IMR-90 (cell line): ENCODE results near the gene FPR2. TPM values are rescaled to one million over a fixed set of nuclear protein-coding genes. Genes with fewer than 3 reads are reported as not detected.

Source experiments
- ATAC-seq: fragments of 200-7000 bp; cut with Tn5 transposase; 2 replicates; pipeline ENCODE4 v1.9.1; 2020; ENCODE audit warnings: low read depth, mild to moderate bottlenecking, moderate library complexity
- BruUV-seq: library from RNA; stranded (reverse); fragments of 400-500 nt; replicated peaks from 2 replicates; lab custom pipeline; 2021; lab: Mats Ljungman, UMichigan
- CTCF ChIA-PET: fragments of 300-600 bp; formaldehyde crosslinking; extraction: SDS; loops from one replicate; lab custom pipeline; 2021; ENCODE audit warnings: antibody characterized with exemption; lab: Yijun Ruan, JAX
- POLR2A ChIA-PET: fragments of 300-600 bp; sonication (Branson Sonifier 250); formaldehyde crosslinking; loops from one replicate; lab custom pipeline; 2022; ENCODE audit warnings: antibody characterized with exemption; ENCODE audit not compliant: unreplicated experiment; lab: Charles Lee
- DNase-seq: peaks from one replicate; pipeline ENCODE4 v3.0.0; 2013
- H2AFZ ChIP-seq: replicated peaks from 2 replicates; pipeline ENCODE3; 2013; ENCODE audit warnings: low read length, mild to moderate bottlenecking; ENCODE audit not compliant: poor library complexity
- H2AK5ac ChIP-seq: 2 replicates; pipeline ENCODE4 v1.6.1; 2013; ENCODE audit warnings: low read depth, low read length, inconsistent platforms
- H2AK9ac ChIP-seq: replicated peaks from 2 replicates; pipeline ENCODE3; 2013; ENCODE audit warnings: mild to moderate bottlenecking, low read depth, low read length, moderate library complexity; ENCODE audit not compliant: poor library complexity
- H2BK120ac ChIP-seq: 2 replicates; pipeline ENCODE4 v1.6.1; 2013; ENCODE audit warnings: low read depth, low read length, inconsistent platforms
- H2BK15ac ChIP-seq: 3 replicates; pipeline ENCODE4 v1.6.1; 2013; ENCODE audit warnings: low read depth, low read length, inconsistent platforms
- H2BK20ac ChIP-seq: 2 replicates; pipeline ENCODE4 v1.6.1; 2013; ENCODE audit warnings: low read depth, mild to moderate bottlenecking, inconsistent platforms, low read length, moderate library complexity
- H2BK5ac ChIP-seq: 2 replicates; pipeline ENCODE4 v1.6.1; 2013; ENCODE audit warnings: mild to moderate bottlenecking, low read depth, low read length, inconsistent platforms; ENCODE audit not compliant: poor library complexity, severe bottlenecking
- H3K14ac ChIP-seq: replicated peaks from 2 replicates; pipeline ENCODE4 v1.6.1; 2013; ENCODE audit warnings: low read depth, low read length, inconsistent platforms
- H3K18ac ChIP-seq: 2 replicates; pipeline ENCODE4 v1.6.1; 2013; ENCODE audit warnings: low read depth, low read length, control low read depth
- H3K23ac ChIP-seq: 2 replicates; pipeline ENCODE4 v1.6.1; 2013; ENCODE audit warnings: low read depth, low read length, inconsistent platforms
- H3K27ac ChIP-seq: 2 replicates; pipeline ENCODE4 v1.5.1; 2013; ENCODE audit warnings: mild to moderate bottlenecking, control low read depth, low read length; ENCODE audit not compliant: insufficient read depth
- H3K27me3 ChIP-seq: 2 replicates; pipeline ENCODE4 v1.6.1; 2013; ENCODE audit warnings: low read length; ENCODE audit not compliant: control insufficient read depth, insufficient read depth
- H3K36me3 ChIP-seq: 2 replicates; pipeline ENCODE4 v1.6.1; 2013; ENCODE audit warnings: low read length, mixed read lengths; ENCODE audit not compliant: control insufficient read depth, insufficient read depth
- H3K4ac ChIP-seq: 2 replicates; pipeline ENCODE4 v1.6.1; 2013; ENCODE audit warnings: low read depth, low read length, inconsistent platforms
- H3K4me1 ChIP-seq: 2 replicates; pipeline ENCODE4 v1.6.1; 2013; ENCODE audit warnings: low read length, mixed read lengths; ENCODE audit not compliant: control insufficient read depth, insufficient read depth
- H3K4me2 ChIP-seq: 2 replicates; pipeline ENCODE4 v1.6.1; 2013; ENCODE audit warnings: low read depth, mild to moderate bottlenecking, control low read depth, low read length, moderate library complexity
- H3K4me3 ChIP-seq: 2 replicates; pipeline ENCODE4 v1.5.1; 2013; ENCODE audit warnings: low read depth, mild to moderate bottlenecking, control low read depth, low read length, moderate library complexity; ENCODE audit not compliant: insufficient read depth
- H3K56ac ChIP-seq: 2 replicates; pipeline ENCODE4 v1.6.1; 2013; ENCODE audit warnings: low read length, inconsistent platforms; ENCODE audit not compliant: insufficient read depth; ENCODE audit errors: extremely low read depth
- H3K79me1 ChIP-seq, 2 experiments: 2 replicates each; pipeline ENCODE4 v1.6.1; 2013; ENCODE audit warnings: low read length in 2 of 2, inconsistent platforms in 1 of 2, low read depth in 1 of 2
- H3K9ac ChIP-seq: 2 replicates; pipeline ENCODE4 v1.6.1; 2013; ENCODE audit warnings: low read depth, low read length, control low read depth
- H3K9me1 ChIP-seq: 2 replicates; pipeline ENCODE4 v1.6.1; 2013; ENCODE audit warnings: low read length, inconsistent platforms; ENCODE audit not compliant: insufficient read depth
- H3K9me3 ChIP-seq: 2 replicates; pipeline ENCODE4 v1.6.1; 2013; ENCODE audit warnings: low read length; ENCODE audit not compliant: control insufficient read depth, insufficient read depth
- H4K20me1 ChIP-seq: 2 replicates; pipeline ENCODE4 v1.6.1; 2013; ENCODE audit warnings: low read length, inconsistent platforms; ENCODE audit not compliant: insufficient read depth
- H4K5ac ChIP-seq: 2 replicates; pipeline ENCODE4 v1.6.1; 2013; ENCODE audit warnings: mild to moderate bottlenecking, low read depth, low read length, control low read depth
- H4K8ac ChIP-seq, 2 experiments: 2 replicates each; pipeline ENCODE4 v1.6.1; 2013; ENCODE audit warnings: low read depth in 2 of 2, low read length in 2 of 2, control low read depth in 1 of 2, inconsistent platforms in 1 of 2
- H4K91ac ChIP-seq: 2 replicates; pipeline ENCODE4 v1.6.1; 2013; ENCODE audit warnings: low read depth, low read length, inconsistent platforms; ENCODE audit not compliant: insufficient read depth
- BHLHE40 ChIP-seq: fragments of 150-350 bp; IDR thresholded peaks from 2 replicates; pipeline ENCODE4 v1.6.1; 2016; ENCODE audit warnings: mild to moderate bottlenecking, low read depth, low read length
- CHD1 ChIP-seq: IDR thresholded peaks from 2 replicates; pipeline ENCODE4 v1.6.1; 2012; ENCODE audit warnings: low read depth, low read length, improper control_type of control experiment
- ELK1 ChIP-seq: fragments of 150-350 bp; IDR thresholded peaks from 2 replicates; pipeline ENCODE4 v1.6.1; 2016; ENCODE audit warnings: low read depth, mild to moderate bottlenecking, low read length, moderate library complexity, borderline replicate concordance
- MAFK ChIP-seq: IDR thresholded peaks from 2 replicates; pipeline ENCODE4 v1.6.1; 2012; ENCODE audit warnings: low read depth, low read length, improper control_type of control experiment
- POLR2A ChIP-seq: IDR thresholded peaks from 2 replicates; pipeline ENCODE4 v1.6.1; 2012; ENCODE audit warnings: mild to moderate bottlenecking, low read depth, low read length
- RAD21 ChIP-seq: IDR thresholded peaks from 2 replicates; pipeline ENCODE4 v1.6.1; 2012; ENCODE audit warnings: low read length, improper control_type of control experiment
- RCOR1 ChIP-seq: IDR thresholded peaks from 2 replicates; pipeline ENCODE4 v1.6.1; 2012; ENCODE audit warnings: mild to moderate bottlenecking, low read length, improper control_type of control experiment; ENCODE audit not compliant: insufficient replicate concordance
- SMC3 ChIP-seq: fragments of 150-350 bp; IDR thresholded peaks from 2 replicates; pipeline ENCODE4 v1.6.1; 2016; ENCODE audit warnings: low read depth, mild to moderate bottlenecking, antibody characterized with exemption, low read length, moderate library complexity
- WGBS, 2 experiments: methylation state at CpG; one replicate each; pipeline versions ENCODE4 v1.1.5 to v1.1.7; 2013; ENCODE audit warnings: missing lambda C conversion rate in 2 of 2; ENCODE audit not compliant: insufficient read length in 1 of 2; ENCODE audit errors: extremely low coverage in 2 of 2; 5-methylcytosine and 5-hydroxymethylcytosine counted together
- dilution Hi-C: fragments of 300-500 bp; cut with HindIII; formaldehyde crosslinking; loops from one replicate; pipeline ENCODE4 v1.14.3; 2018; ENCODE audit warnings: low sequenced_read_pairs; ENCODE audit not compliant: unreplicated experiment
- in situ Hi-C: fragments of 300-500 bp; cut with MboI; formaldehyde crosslinking; loops from 3 replicates; pipeline ENCODE4 v1.14.3; 2019; ENCODE audit warnings: low sequenced_read_pairs, inconsistent platforms, mixed read lengths
- intact Hi-C: fragments of 100-400 bp; cut with micrococcal nuclease; formaldehyde crosslinking; loops from 2 replicates; pipeline ENCODE4 v1.10.0; 2022
- polyA plus RNA-seq, 3 experiments: library from polyadenylated mRNA; depleted of rRNA; stranded (reverse); fragments of >200 nt; gene quantifications; 2 replicates each; pipeline ENCODE4 v1.2.3, GENCODE V29; 2012; ENCODE audit warnings: low replicate concordance in 1 of 3
- total RNA-seq: library from RNA; depleted of rRNA; stranded (reverse); fragments of >200 nt; gene quantifications from 2 replicates; pipeline ENCODE4 v1.2.3, GENCODE V29; 2012
- TF ChIP-seq, protein P1 (sequence below): fragments of 150-350 bp; IDR thresholded peaks from 2 replicates; pipeline ENCODE4 v1.6.1; 2017; ENCODE audit warnings: mild to moderate bottlenecking, antibody characterized with exemption, low read length, low read depth

The FPR2 gene
- total and polyA plus RNA-seq, 2 of the 4 experiments (the other 2 are of a cell fraction): not detected

DNA sequence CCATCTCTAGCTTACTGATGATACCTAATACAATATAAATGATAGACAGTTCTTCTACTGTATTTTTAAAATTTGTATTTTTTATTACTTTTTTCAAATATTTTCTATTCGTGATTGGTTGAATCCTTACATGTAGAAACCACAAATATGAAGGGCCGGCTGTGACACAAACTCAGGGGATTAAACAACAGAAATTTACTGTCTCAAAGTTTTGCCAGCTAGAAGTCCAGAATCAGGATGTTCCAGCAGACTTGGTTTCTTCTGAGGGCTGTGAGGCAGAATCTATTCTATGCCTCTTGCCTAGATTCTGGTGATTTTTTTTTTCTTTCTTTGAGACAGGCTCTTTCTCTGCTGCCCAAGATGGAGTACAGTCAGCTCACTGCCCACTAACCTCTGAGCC, 23.1 kb upstream of the FPR2 start:
- Histone ChIP-seq H3K36me3 (no peaks in the 10 kb centered on the region), H4K5ac (no peak overlapping the region), H4K8ac (no peak overlapping the region), H3K9me1 (no peaks in the 10 kb centered on the region), H3K14ac (no peak overlapping the region), H2BK120ac (no peak overlapping the region), H3K4me1 (no peaks in the 10 kb centered on the region), H3K18ac (no peak overlapping the region), H3K79me1 (no peaks in the 10 kb centered on the region), H3K9me3 (0 out of 2 replicates have a peak, but pooled peaks cover 1% of the 10 kb centered on the region), H3K56ac (no peak overlapping the region), H2BK5ac (no peak overlapping the region), H3K27me3 (no peaks in the 10 kb centered on the region), H3K4me2 (no peak overlapping the region), H4K91ac (no peak overlapping the region), H2AK5ac (no peak overlapping the region), H3K23ac (no peak overlapping the region), H3K4ac (no peak overlapping the region), H3K9ac (no peak overlapping the region), H2AK9ac (no peak overlapping the region), H2BK15ac (no peak overlapping the region), H3K27ac (no peak overlapping the region), H2BK20ac (no peak overlapping the region), H2AFZ (no peak overlapping the region), H4K20me1 (no peaks in the 10 kb centered on the region), H3K4me3 (no peak overlapping the region)
- dilution Hi-C loops: no loop called here
- ChIA-PET POLR2A (interaction anchor here (0.7 kb wide), 1 partner anchor 21 kb away, joined by 3 read pairs; no protein-coding TSS in a partner anchor), CTCF (interaction anchor here (0.6 kb wide), 1 partner anchor 12 kb away, joined by 3 read pairs; no protein-coding TSS in a partner anchor)
- no peak for TF ChIP-seq RAD21
- no peak for TF ChIP-seq ELK1
- TF ChIP-seq SMC3: no peak
- no peak for TF ChIP-seq POLR2A
- TF ChIP-seq BHLHE40: no peak
- TF ChIP-seq RCOR1: no peak
- TF ChIP-seq CHD1: no peak
- TF ChIP-seq MAFK: no peak
- TF ChIP-seq, protein P1, sequence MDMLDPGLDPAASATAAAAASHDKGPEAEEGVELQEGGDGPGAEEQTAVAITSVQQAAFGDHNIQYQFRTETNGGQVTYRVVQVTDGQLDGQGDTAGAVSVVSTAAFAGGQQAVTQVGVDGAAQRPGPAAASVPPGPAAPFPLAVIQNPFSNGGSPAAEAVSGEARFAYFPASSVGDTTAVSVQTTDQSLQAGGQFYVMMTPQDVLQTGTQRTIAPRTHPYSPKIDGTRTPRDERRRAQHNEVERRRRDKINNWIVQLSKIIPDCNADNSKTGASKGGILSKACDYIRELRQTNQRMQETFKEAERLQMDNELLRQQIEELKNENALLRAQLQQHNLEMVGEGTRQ: no peak
- no peak for DNase-seq
- ATAC-seq: no peak
- no TSS peak for BruUV-seq
- intact Hi-C loops: no loop called here
- in situ Hi-C loops: no loop called here
- no CpG with 5 or more reads among the region's 2 CpGs for WGBS, 2 experiments
